Right lobe of liver (tissue), 6 donors: ENCODE data around the gene ABCC1. TPM values are rescaled to one million over a fixed set of nuclear protein-coding genes. Genes with fewer than 3 reads are reported as not detected.

Experiments used
- ATAC-seq, 4 donors: fragments of 200-7000 bp; cut with Tn5 transposase; one replicate each; pipeline ENCODE4 v1.9.1; 2020; ENCODE audit warnings: mild to moderate bottlenecking in 4 of 4, moderate library complexity in 4 of 4
- DNase-seq, 3 donors: peaks; one replicate each; pipeline ENCODE4 v3.0.0-alpha.2; 2020
- H3K27ac ChIP-seq, 3 donors: fragments of 200-600 bp; one replicate each; pipeline ENCODE4 v1.8.0; 2022
- H3K27me3 ChIP-seq, 2 donors: fragments of 200-600 bp; one replicate each; pipeline ENCODE4 v1.8.0; 2022
- H3K36me3 ChIP-seq, 4 donors: fragments of 200-600 bp; sonication (generic) in 1 of 4; one replicate each; pipeline versions ENCODE4 v1.5.1 to v1.8.0; 2017 to 2022; ENCODE audit warnings: control low read depth in 1 of 4
- H3K4me1 ChIP-seq, 4 donors: fragments of 200-600 bp; sonication (generic) in 1 of 4; one replicate each; pipeline versions ENCODE4 v1.5.1 to v1.8.0; 2017 to 2022; ENCODE audit warnings: control low read depth in 1 of 4
- H3K4me3 ChIP-seq, 3 donors: fragments of 200-600 bp; one replicate each; pipeline ENCODE4 v1.8.0; 2022
- H3K9me3 ChIP-seq, 4 donors: fragments of 200-600 bp; sonication (generic) in 1 of 4; one replicate each; pipeline versions ENCODE4 v1.5.1 to v1.8.0; 2017 to 2022; ENCODE audit warnings: control low read depth in 1 of 4
- CTCF ChIP-seq, 4 donors: fragments of 200-600 bp in 3 of 4; fragments of 450-650 bp in 1 of 4; IDR thresholded peaks; one replicate each; pipeline versions ENCODE4 v1.5.1 to v1.8.0; 2016 to 2022; ENCODE audit warnings: antibody characterized with exemption in 4 of 4, mild to moderate bottlenecking in 2 of 4
- POLR2A ChIP-seq: fragments of 450-650 bp; IDR thresholded peaks from one replicate; pipeline ENCODE4 v1.6.1; 2017; ENCODE audit warnings: antibody characterized with exemption, mild to moderate bottlenecking
- WGBS: methylation state at CpG from one replicate; pipeline ENCODE4 v1.1.6; 2018; ENCODE audit warnings: low coverage, low lambda C conversion rate; ENCODE audit not compliant: insufficient coverage; ENCODE audit errors: missing lambda C conversion rate; 5-methylcytosine and 5-hydroxymethylcytosine counted together
- intact Hi-C, 2 donors: fragments of 100-400 bp; cut with DNase I; formaldehyde crosslinking; loops; one replicate each; pipeline versions ENCODE4 v1.11.2 to v1.14.1; 2022
- total RNA-seq, 6 experiments: library from RNA; depleted of rRNA in 2 of 6; stranded (reverse); fragments of >200 nt in 2 of 6; fragmentation: NEBNext Ultra II Directional in 3 of 6; extraction: Animal tissue kit (Norgen Biotek cat#: 25700) in 3 of 6; gene quantifications; one replicate each; pipeline versions ENCODE4 v1.1.0 to v1.2.4, GENCODE V29; 2016 to 2023
- donor health status: DM: no; HTN: yes; CAD: no.
- donor health status: DM: no; HTN: no; CAD: no.
- donor health status: DM: no; HTN: no; CAD: no.
- donor health status: DM: no; HTN: yes; CAD: no.
- donor health status: DM: no; HTN: yes; CAD: no.

Gene ABCC1
- total RNA-seq, 6 experiments from 2014 or later, result 1.9 to 6.7 (median 4.1) TPM

DNA sequence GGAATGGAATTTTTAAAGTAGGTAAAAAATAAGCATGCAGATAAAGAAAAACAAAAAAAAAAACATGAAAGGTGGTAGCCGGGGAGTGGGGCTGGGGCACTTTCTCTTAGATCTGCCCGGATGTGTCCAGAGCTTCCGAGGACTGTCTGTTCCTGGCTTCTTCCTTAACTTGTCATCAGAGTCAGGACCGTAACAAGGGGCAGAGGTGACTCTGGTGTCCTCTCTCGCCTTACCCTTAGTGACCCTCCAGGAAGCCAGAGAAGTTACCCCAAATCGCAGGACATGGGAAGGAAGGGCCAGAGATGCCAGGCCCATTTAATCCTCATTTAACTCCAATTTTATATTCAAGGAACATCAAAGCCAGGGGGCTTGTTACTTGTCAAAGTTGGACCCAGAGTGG is 158.4 kb downstream of the ABCC1 start:
- peak in 1 of 4 donors; percentile 64 for ATAC-seq
- Histone ChIP-seq H3K36me3 (peaks cover 0 to 2% (median 0%) of the 10 kb centered on the region in 4 donors), H3K4me1 (no peaks in the 10 kb centered on the region), H3K27me3 (no peaks in the 10 kb centered on the region), H3K4me3 (no peak overlapping the region), H3K9me3 (no peaks in the 10 kb centered on the region), H3K27ac (no peak overlapping the region)
- no peak for DNase-seq
- 70% methylated on average over 3 of the region's 6 CpGs for WGBS
- TF ChIP-seq CTCF (IDR thresholded peaks at IDR 0.05) (no peak), POLR2A (no peak)
- intact Hi-C loops, result no loop called here

DNA sequence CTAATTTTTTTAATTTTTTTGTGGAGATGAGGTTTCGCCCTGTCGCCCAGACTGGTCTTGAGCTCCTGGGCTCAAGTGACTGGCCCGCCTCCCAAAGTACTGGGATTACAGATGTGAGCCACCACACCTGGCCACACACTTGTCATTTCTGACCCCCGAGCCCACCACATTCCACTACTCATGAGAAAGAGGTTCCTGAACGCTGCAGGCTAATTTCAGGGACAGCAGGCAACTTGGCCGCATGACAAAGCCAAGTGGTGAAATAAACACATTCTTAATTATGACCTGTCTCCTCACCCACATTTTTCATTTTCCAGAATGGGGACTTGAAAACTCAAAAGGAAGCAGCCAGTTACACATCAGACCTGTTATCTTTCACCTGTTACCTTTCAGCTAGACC is 159.3 kb downstream of the ABCC1 start:
- DNase-seq (no peak), ATAC-seq (no peak)
- peaks cover 0 to 2% (median 0%) of the 10 kb centered on the region in 4 donors for H3K36me3 ChIP-seq
- no peaks in the 10 kb centered on the region for H3K4me1 ChIP-seq
- 86% methylated on average over 3 of the region's 6 CpGs for WGBS
- H3K4me3 ChIP-seq, result no peak overlapping the region
- no peak overlapping the region for H3K27ac ChIP-seq
- intact Hi-C loops, result no loop called here
- no peaks in the 10 kb centered on the region for H3K27me3 ChIP-seq
- no peaks in the 10 kb centered on the region for H3K9me3 ChIP-seq
- no peak for TF ChIP-seq POLR2A
- no peak for TF ChIP-seq CTCF (IDR thresholded peaks at IDR 0.05)

DNA sequence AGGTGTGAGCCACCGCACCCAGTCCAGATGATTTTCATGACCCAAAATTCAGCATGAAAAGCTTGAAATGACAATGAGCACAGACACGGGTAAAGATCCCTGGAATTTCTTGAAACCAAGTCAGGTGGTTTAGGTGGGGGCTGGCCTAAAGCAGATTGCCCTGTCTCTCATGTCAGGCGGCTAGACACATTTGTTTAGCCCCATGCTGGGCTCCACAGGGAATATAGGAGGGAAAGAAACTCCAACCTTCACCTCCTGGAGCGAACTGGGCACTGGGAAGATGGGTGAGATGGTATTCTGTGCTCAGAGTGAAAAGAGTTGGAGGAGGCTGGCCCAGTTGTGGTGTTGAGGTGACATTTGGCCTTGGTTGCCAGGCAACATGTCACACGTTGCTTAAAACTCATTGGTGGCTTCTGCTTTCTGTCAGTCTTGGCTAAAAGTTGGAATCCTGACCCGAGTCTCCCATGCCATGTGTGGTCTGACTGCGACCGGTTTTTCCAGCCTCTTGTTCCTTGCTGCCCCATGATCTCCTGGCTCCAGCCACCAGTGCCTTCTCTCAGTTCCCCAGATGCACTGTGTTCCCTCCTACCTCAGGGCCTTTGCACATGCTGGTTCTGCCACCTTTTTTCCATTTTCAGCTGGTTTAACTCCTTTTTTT is 160.2 kb downstream of the ABCC1 start:
- ATAC-seq (no peak), DNase-seq (no peak)
- Histone ChIP-seq H3K27ac (no peak overlapping the region), H3K4me1 (no peaks in the 10 kb centered on the region), H3K27me3 (no peaks in the 10 kb centered on the region), H3K9me3 (no peaks in the 10 kb centered on the region), H3K4me3 (no peak overlapping the region), H3K36me3 (peaks cover 0 to 2% (median 0%) of the 10 kb centered on the region in 4 donors)
- no peak for TF ChIP-seq POLR2A
- WGBS, result 66% methylated on average over 5 of the region's 8 CpGs
- intact Hi-C loops, result no loop called here

DNA sequence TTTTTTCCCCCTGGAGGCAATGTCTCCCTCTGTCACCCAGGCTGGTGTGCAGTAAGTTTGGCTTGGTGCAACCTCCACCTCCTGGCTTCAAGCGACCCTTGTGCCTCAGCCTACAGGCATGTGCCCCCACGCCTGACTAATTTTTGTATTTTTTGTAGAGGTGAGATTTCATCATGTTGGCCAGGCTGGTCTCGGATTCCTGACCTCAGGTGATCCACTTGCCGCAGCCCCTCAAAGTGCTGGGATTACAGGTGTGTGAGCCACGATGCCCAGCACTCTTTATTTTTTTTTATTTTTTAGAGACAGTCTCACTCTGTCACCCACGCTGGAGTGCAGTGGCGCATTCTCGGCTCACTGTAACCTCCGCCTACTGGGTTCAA is 160.7 kb downstream of the ABCC1 start:
- DNase-seq, result no peak
- TF ChIP-seq POLR2A (no peak), CTCF (IDR thresholded peaks at IDR 0.05) (no peak)
- Histone ChIP-seq H3K4me1 (no peaks in the 10 kb centered on the region), H3K9me3 (no peaks in the 10 kb centered on the region), H3K27me3 (no peaks in the 10 kb centered on the region), H3K4me3 (no peak overlapping the region), H3K36me3 (peaks cover 0 to 2% (median 0%) of the 10 kb centered on the region in 4 donors), H3K27ac (no peak overlapping the region)
- no peak for ATAC-seq
- WGBS, result 93% methylated on average over 6 of the region's 9 CpGs
- intact Hi-C loops, result no loop called here

DNA sequence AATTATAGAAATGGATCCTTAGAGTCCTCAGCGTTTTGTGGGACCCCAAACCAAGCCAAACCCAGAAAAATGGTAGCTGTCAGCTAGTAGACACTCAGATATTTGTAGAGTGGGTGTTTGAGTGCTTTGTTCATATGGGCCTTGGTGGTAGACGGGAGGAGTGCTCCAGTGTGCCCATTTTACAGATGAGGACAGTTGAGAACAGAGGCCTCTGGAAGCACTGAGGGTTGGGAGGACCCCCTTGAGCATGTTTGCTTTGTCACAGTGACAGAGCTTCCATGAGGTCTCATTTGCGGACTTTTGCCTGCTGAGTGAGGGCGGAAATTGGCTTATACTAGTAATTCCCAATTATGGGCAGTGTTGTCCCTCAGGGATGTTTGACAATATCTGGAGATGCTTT is 162.2 kb downstream of the ABCC1 start:
- no peaks in the 10 kb centered on the region for H3K4me1 ChIP-seq
- H3K27ac ChIP-seq, result no peak overlapping the region
- DNase-seq (no peak), ATAC-seq (no peak)
- WGBS, result 73% methylated on average over 1 of the region's 4 CpGs
- H3K9me3 ChIP-seq, result no peaks in the 10 kb centered on the region
- no peaks in the 10 kb centered on the region for H3K27me3 ChIP-seq
- intact Hi-C loops, result no loop called here
- no peak overlapping the region for H3K4me3 ChIP-seq
- TF ChIP-seq POLR2A, result no peak
- no peak for TF ChIP-seq CTCF (IDR thresholded peaks at IDR 0.05)
- H3K36me3 ChIP-seq, result peaks cover 0 to 2% (median 0%) of the 10 kb centered on the region in 4 donors
